ENCODE measurements around the gene CPVL.

The CPVL gene

GRCh38 chr7:29132980-29133379, 13.4 kb downstream of the CPVL start:
- Histone ChIP-seq H3K4me3 (ENCODE audit: low read depth, low read length) (no peak overlapping the region), H3K27ac (no peak overlapping the region)

GRCh38 chr7:29131678-29132077, 14.7 kb downstream of the CPVL start:
- H3K27me3 ChIP-seq (ENCODE audit: insufficient read depth, low read depth, severe bottlenecking): no peaks in the 10 kb centered on the region
- no peak overlapping the region for H3K27ac ChIP-seq
- no peak for TF ChIP-seq CTCF (IDR thresholded peaks at IDR 0.05; ENCODE audit: low read depth, low read length)
- DNase-seq: no peak
- H3K4me3 ChIP-seq (ENCODE audit: low read depth, low read length): no peak overlapping the region
- no peaks in the 10 kb centered on the region for H3K9me3 ChIP-seq (ENCODE audit: severe bottlenecking)
- H3K36me3 ChIP-seq: no peaks in the 10 kb centered on the region

More at GRCh38 chr7:29132980-29133379, 13.4 kb downstream of the CPVL start:
- H3K27me3 ChIP-seq (ENCODE audit: insufficient read depth, low read depth, severe bottlenecking): no peaks in the 10 kb centered on the region
- TF ChIP-seq CTCF (IDR thresholded peaks at IDR 0.05; ENCODE audit: low read depth, low read length): no peak
- no peaks in the 10 kb centered on the region for H3K36me3 ChIP-seq
- H3K9me3 ChIP-seq (ENCODE audit: severe bottlenecking): no peaks in the 10 kb centered on the region
- DNase-seq: no peak

GRCh38 chr7:29130096-29130495, 16.2 kb downstream of the CPVL start:
- no peaks in the 10 kb centered on the region for H3K27me3 ChIP-seq (ENCODE audit: insufficient read depth, low read depth, severe bottlenecking)
- TF ChIP-seq CTCF (IDR thresholded peaks at IDR 0.05; ENCODE audit: low read depth, low read length): no peak
- H3K36me3 ChIP-seq: no peaks in the 10 kb centered on the region
- no peak overlapping the region for H3K27ac ChIP-seq
- H3K9me3 ChIP-seq (ENCODE audit: severe bottlenecking): no peaks in the 10 kb centered on the region
- no peak for DNase-seq
- H3K4me3 ChIP-seq (ENCODE audit: low read depth, low read length): no peak overlapping the region

- DNase-seq: no peak
- Histone ChIP-seq H3K36me3 (no peaks in the 10 kb centered on the region), H3K9me3 (ENCODE audit: severe bottlenecking) (no peaks in the 10 kb centered on the region), H3K4me3 (ENCODE audit: low read depth, low read length) (no peak overlapping the region), H3K27ac (no peak overlapping the region), H3K27me3 (ENCODE audit: insufficient read depth, low read depth, severe bottlenecking) (no peaks in the 10 kb centered on the region)
- TF ChIP-seq CTCF (IDR thresholded peaks at IDR 0.05; ENCODE audit: low read depth, low read length): no peak
Observed at GRCh38 chr7:29127527-29127926, 18.8 kb downstream of the CPVL start.

- Histone ChIP-seq H3K9me3 (ENCODE audit: severe bottlenecking) (no peaks in the 10 kb centered on the region), H3K4me3 (ENCODE audit: low read depth, low read length) (no peak overlapping the region), H3K27ac (no peak overlapping the region), H3K27me3 (ENCODE audit: insufficient read depth, low read depth, severe bottlenecking) (no peaks in the 10 kb centered on the region), H3K36me3 (no peaks in the 10 kb centered on the region)
- DNase-seq: no peak
- no peak for TF ChIP-seq CTCF (IDR thresholded peaks at IDR 0.05; ENCODE audit: low read depth, low read length)
Observed at GRCh38 chr7:29126804-29127203, 19.5 kb downstream of the CPVL start.

- Histone ChIP-seq H3K36me3 (no peaks in the 10 kb centered on the region), H3K27ac (no peak overlapping the region), H3K4me3 (ENCODE audit: low read depth, low read length) (no peak overlapping the region), H3K9me3 (ENCODE audit: severe bottlenecking) (no peaks in the 10 kb centered on the region), H3K27me3 (ENCODE audit: insufficient read depth, low read depth, severe bottlenecking) (no peaks in the 10 kb centered on the region)
- no peak for TF ChIP-seq CTCF (IDR thresholded peaks at IDR 0.05; ENCODE audit: low read depth, low read length)
- DNase-seq: no peak
Observed at GRCh38 chr7:29123626-29124190, 22.6 kb downstream of the CPVL start.

All from WERI-Rb-1 (cell line).